Esophagus squamous epithelium (tissue), 5 donors: Measurements from ENCODE around the gene PFKP. TPM values are rescaled to one million over a fixed set of nuclear protein-coding genes. Genes with fewer than 3 reads are reported as not detected.

ENCODE experiments used
- DNase-seq: peaks from one replicate; lab custom pipeline; 2025; lab: John Stamatoyannopoulos, UW
- H3K27ac ChIP-seq, 4 donors: fragments of 200-600 bp; sonication (generic); one replicate each; pipeline ENCODE4 v1.5.1; 2016 to 2019; ENCODE audit warnings: mild to moderate bottlenecking in 1 of 4
- H3K27me3 ChIP-seq, 4 donors: fragments of 200-600 bp; sonication (generic); 1 replicate in 3 of 4; 2 replicates in 1 of 4; pipeline versions ENCODE4 v1.5.1 to v1.6.0; 2017 to 2021; ENCODE audit warnings: antibody characterized with exemption in 1 of 4
- H3K36me3 ChIP-seq, 3 donors: fragments of 200-600 bp; sonication (generic); one replicate each; pipeline ENCODE4 v1.5.1; 2016 to 2019
- H3K4me1 ChIP-seq, 3 donors: fragments of 200-600 bp; sonication (generic); one replicate each; pipeline ENCODE4 v1.5.1; 2017 to 2019
- H3K4me3 ChIP-seq, 4 donors: fragments of 200-600 bp; sonication (generic); 1 replicate in 3 of 4; 2 replicates in 1 of 4; pipeline ENCODE4 v1.5.1; 2016 to 2019; ENCODE audit warnings: mild to moderate bottlenecking in 2 of 4, moderate library complexity in 1 of 4
- H3K9me3 ChIP-seq, 3 donors: fragments of 200-600 bp; sonication (generic); one replicate each; pipeline ENCODE4 v1.5.1; 2016 to 2019
- CTCF ChIP-seq, 6 experiments: fragments of 450-650 bp in 4 of 6; fragments of 200-600 bp in 2 of 6; sonication (generic) in 2 of 6; IDR thresholded peaks; one replicate each; pipeline ENCODE4 v1.5.1; 2016 to 2019; ENCODE audit warnings: antibody characterized with exemption in 6 of 6, mild to moderate bottlenecking in 4 of 6, moderate library complexity in 4 of 6
- POLR2A ChIP-seq, 4 donors: fragments of 450-650 bp; IDR thresholded peaks; one replicate each; pipeline ENCODE4 v1.6.1; 2017; ENCODE audit warnings: antibody characterized with exemption in 4 of 4, mild to moderate bottlenecking in 4 of 4, moderate library complexity in 3 of 4
- WGBS, 2 donors: methylation state at CpG; one replicate each; pipeline ENCODE4 v1.1.5; 2018; 5-methylcytosine and 5-hydroxymethylcytosine counted together
- intact Hi-C: fragments of 100-400 bp; cut with DNase I; formaldehyde crosslinking; loops from one replicate; pipeline ENCODE4 v1.15.0; 2022
- total RNA-seq, 4 donors: library from RNA; depleted of rRNA; stranded (reverse); fragments of >200 nt; gene quantifications; one replicate each; pipeline ENCODE4 v1.1.0, GENCODE V29; 2016
- donor health status: DM: yes; HTN: yes; CAD: no.

Gene PFKP
- total RNA-seq, 4 donors from 2014 or later, result 69.7 to 94.0 (median 86.4) TPM

- Histone ChIP-seq H3K9me3 (no peaks in the 10 kb centered on the region), H3K36me3 (peaks cover 55 to 100% (median 59%) of the 10 kb centered on the region in 3 donors), H3K4me3 (no peak overlapping the region), H3K27me3 (no peaks in the 10 kb centered on the region), H3K4me1 (peaks cover 0 to 44% (median 8%) of the 10 kb centered on the region in 3 donors), H3K27ac (peak overlapping the region in 3 of 4 donors; percentile 7 to 75 (median 49))
- TF ChIP-seq CTCF (IDR thresholded peaks at IDR 0.05), result no peak
- TF ChIP-seq POLR2A (IDR thresholded peaks at IDR 0.05), result no peak
- intact Hi-C loops, result no loop called here
- WGBS, 2 donors, result 67 to 74% methylated on average over 9 of the region's 9 CpGs
- DNase-seq, result no peak
These were observed 72.9 kb downstream of the PFKP start for GRCh38 chr10:3140280-3140679.

- peaks cover 60 to 100% (median 63%) of the 10 kb centered on the region in 3 donors for H3K36me3 ChIP-seq
- no peak overlapping the region for H3K4me3 ChIP-seq
- no peaks in the 10 kb centered on the region for H3K27me3 ChIP-seq
- no peaks in the 10 kb centered on the region for H3K9me3 ChIP-seq
- DNase-seq, result no peak
- intact Hi-C loops, result no loop called here
- peak overlapping the region in 2 of 4 donors; percentile 19 to 23 for H3K27ac ChIP-seq
- H3K4me1 ChIP-seq, result peaks cover 0 to 40% (median 5%) of the 10 kb centered on the region in 3 donors
- no peak for TF ChIP-seq CTCF (IDR thresholded peaks at IDR 0.05)
- 86 to 90% methylated on average over 12 to 18 of the region's 21 CpGs for WGBS, 2 donors
These were observed 74.1 kb downstream of the PFKP start for GRCh38 chr10:3141351-3142005.

- no peak for DNase-seq
- peaks cover 58 to 100% (median 62%) of the 10 kb centered on the region in 3 donors for H3K36me3 ChIP-seq
- no peak for TF ChIP-seq CTCF (IDR thresholded peaks at IDR 0.05)
- TF ChIP-seq POLR2A (IDR thresholded peaks at IDR 0.05), result no peak
- peak overlapping the region in 2 of 4 donors; percentile 19 to 23 for H3K27ac ChIP-seq
- H3K9me3 ChIP-seq, result no peaks in the 10 kb centered on the region
- no peak overlapping the region for H3K4me3 ChIP-seq
- WGBS, 2 donors, result 75 to 85% methylated on average over 8 to 10 of the region's 14 CpGs
- intact Hi-C loops, result no loop called here
- no peaks in the 10 kb centered on the region for H3K27me3 ChIP-seq
- peaks cover 0 to 32% (median 0%) of the 10 kb centered on the region in 3 donors for H3K4me1 ChIP-seq
These were observed 75.0 kb downstream of the PFKP start for GRCh38 chr10:3142146-3142875.

- TF ChIP-seq POLR2A (IDR thresholded peaks at IDR 0.05), result no peak
- TF ChIP-seq CTCF (IDR thresholded peaks at IDR 0.05), result no peak
- Histone ChIP-seq H3K27ac (no peak overlapping the region), H3K4me3 (no peak overlapping the region), H3K36me3 (peaks cover 57 to 100% (median 58%) of the 10 kb centered on the region in 3 donors), H3K27me3 (no peaks in the 10 kb centered on the region), H3K9me3 (no peaks in the 10 kb centered on the region), H3K4me1 (peaks cover 0 to 24% (median 0%) of the 10 kb centered on the region in 3 donors)
- no peak for DNase-seq
- intact Hi-C loops, result no loop called here
- 91 to 93% methylated on average over 6 to 10 of the region's 17 CpGs for WGBS, 2 donors
These were observed 76.0 kb downstream of the PFKP start for GRCh38 chr10:3143366-3143765.
